H9 (cell line): ENCODE measurements around the gene TBC1D17. TPM values are rescaled to one million over a fixed set of nuclear protein-coding genes. Genes with fewer than 3 reads are reported as not detected.

Experiments used
- DNase-seq: peaks from one replicate; pipeline ENCODE4 v3.0.0-alpha.2; 2017
- H2AFZ ChIP-seq: one replicate; pipeline ENCODE4 v1.6.1; 2013; ENCODE audit warnings: mild to moderate bottlenecking, low read length, control low read depth, moderate library complexity
- H2AK5ac ChIP-seq: 2 replicates; pipeline ENCODE4 v1.6.1; 2013; ENCODE audit warnings: low read length, control low read depth, mixed read lengths; ENCODE audit not compliant: insufficient read length
- H2BK120ac ChIP-seq: one replicate; pipeline ENCODE4 v1.6.1; 2013; ENCODE audit warnings: low read depth, mild to moderate bottlenecking, low read length, control low read depth, inconsistent platforms; ENCODE audit not compliant: poor library complexity, severe bottlenecking
- H2BK12ac ChIP-seq: 2 replicates; pipeline ENCODE4 v1.6.1; 2013; ENCODE audit warnings: low read length, control low read depth, mixed read lengths, low read depth; ENCODE audit not compliant: insufficient read length
- H2BK15ac ChIP-seq: 2 replicates; pipeline ENCODE4 v1.6.1; 2013; ENCODE audit warnings: low read depth, low read length, control low read depth
- H2BK20ac ChIP-seq: one replicate; pipeline ENCODE4 v1.6.1; 2013; ENCODE audit warnings: low read depth, mild to moderate bottlenecking, low read length, control low read depth, inconsistent platforms; ENCODE audit not compliant: poor library complexity, severe bottlenecking
- H2BK5ac ChIP-seq: 2 replicates; pipeline ENCODE4 v1.6.1; 2013; ENCODE audit warnings: low read length, control low read depth, mixed read lengths; ENCODE audit not compliant: insufficient read length
- H3K14ac ChIP-seq: 2 replicates; pipeline ENCODE4 v1.6.1; 2013; ENCODE audit warnings: low read length, control low read depth; ENCODE audit not compliant: insufficient read depth
- H3K18ac ChIP-seq: 2 replicates; pipeline ENCODE4 v1.6.1; 2013; ENCODE audit warnings: low read depth, mild to moderate bottlenecking, mixed read lengths, low read length, control low read depth; ENCODE audit not compliant: insufficient read length
- H3K23ac ChIP-seq: 2 replicates; pipeline ENCODE4 v1.6.1; 2013; ENCODE audit warnings: low read length, control low read depth, mixed read lengths, low read depth; ENCODE audit not compliant: insufficient read length
- H3K23me2 ChIP-seq: 2 replicates; pipeline ENCODE4 v1.6.1; 2013; ENCODE audit warnings: low read depth, mild to moderate bottlenecking, mixed read lengths, low read length, control low read depth; ENCODE audit not compliant: insufficient read length, poor library complexity, severe bottlenecking
- H3K27ac ChIP-seq: 2 replicates; pipeline ENCODE4 v1.5.1; 2013; ENCODE audit warnings: low read length, control low read depth, mixed read lengths, low read depth; ENCODE audit not compliant: insufficient read length
- H3K27me3 ChIP-seq: 2 replicates; pipeline ENCODE4 v1.6.1; 2013; ENCODE audit warnings: low read length, control low read depth, inconsistent platforms; ENCODE audit not compliant: insufficient read depth
- H3K4ac ChIP-seq: 2 replicates; pipeline ENCODE4 v1.6.1; 2013; ENCODE audit warnings: low read depth, mild to moderate bottlenecking, control low read depth, inconsistent platforms, low read length, moderate library complexity
- H3K4me1 ChIP-seq: 2 replicates; pipeline ENCODE4 v1.6.1; 2013; ENCODE audit warnings: low read length, control low read depth, inconsistent platforms; ENCODE audit not compliant: insufficient read depth
- H3K4me2 ChIP-seq: 2 replicates; pipeline ENCODE4 v1.6.1; 2013; ENCODE audit warnings: low read length, control low read depth, mixed read lengths; ENCODE audit not compliant: insufficient read length, insufficient read depth
- H3K56ac ChIP-seq: 2 replicates; pipeline ENCODE4 v1.6.1; 2013; ENCODE audit warnings: low read depth, mild to moderate bottlenecking, mixed read lengths, low read length, control low read depth; ENCODE audit not compliant: insufficient read length
- H3K79me1 ChIP-seq: 2 replicates; pipeline ENCODE4 v1.6.1; 2013; ENCODE audit warnings: low read depth, mild to moderate bottlenecking, moderate library complexity, low read length, control low read depth, inconsistent platforms; ENCODE audit not compliant: insufficient read depth, poor library complexity, severe bottlenecking
- H3K79me2 ChIP-seq: 2 replicates; pipeline ENCODE4 v1.6.1; 2013; ENCODE audit warnings: low read length, control low read depth, inconsistent platforms; ENCODE audit not compliant: insufficient read depth
- H3K9ac ChIP-seq: 2 replicates; pipeline ENCODE4 v1.6.1; 2013; ENCODE audit warnings: low read length, control low read depth, mixed read lengths; ENCODE audit not compliant: insufficient read length; ENCODE audit errors: extremely low read depth
- H3K9me3 ChIP-seq: one replicate; pipeline ENCODE4 v1.6.1; 2013; ENCODE audit warnings: low read depth, low read length, inconsistent platforms; ENCODE audit not compliant: control insufficient read depth
- H3T11ph ChIP-seq: one replicate; pipeline ENCODE4 v1.6.1; 2013; ENCODE audit warnings: mild to moderate bottlenecking, low read length, control low read depth, inconsistent platforms
- H4K20me1 ChIP-seq: one replicate; pipeline ENCODE4 v1.6.1; 2013; ENCODE audit not compliant: control insufficient read depth, insufficient read length, insufficient read depth
- H4K5ac ChIP-seq: 2 replicates; pipeline ENCODE4 v1.6.1; 2013; ENCODE audit warnings: low read depth, mild to moderate bottlenecking, mixed read lengths, low read length, control low read depth; ENCODE audit not compliant: insufficient read length
- H4K8ac ChIP-seq: replicated peaks from 2 replicates; pipeline ENCODE4 v1.6.1; 2013; ENCODE audit warnings: low read length, control low read depth, mixed read lengths, low read depth; ENCODE audit not compliant: insufficient read length
- H4K91ac ChIP-seq: 2 replicates; pipeline ENCODE4 v1.6.1; 2013; ENCODE audit warnings: low read depth, mild to moderate bottlenecking, moderate library complexity, mixed read lengths, low read length, control low read depth; ENCODE audit not compliant: insufficient read length
- H3K27ac Mint-ChIP-seq, 3 experiments: 2 replicates in 2 of 3; 3 replicates in 1 of 3; pipeline ENCODE4 v1.8.0; 2020 to 2021; ENCODE audit warnings: mixed read lengths in 3 of 3, mild to moderate bottlenecking in 1 of 3, moderate library complexity in 1 of 3
- H3K27me3 Mint-ChIP-seq: 2 replicates; pipeline ENCODE4 v1.8.0; 2021; ENCODE audit warnings: low read depth, mild to moderate bottlenecking, moderate library complexity, mixed read lengths
- H3K36me3 Mint-ChIP-seq, 3 experiments: 2 replicates in 2 of 3; 3 replicates in 1 of 3; pipeline ENCODE4 v1.8.0; 2020 to 2021; ENCODE audit warnings: low read depth in 3 of 3, mixed read lengths in 3 of 3; ENCODE audit not compliant: insufficient read depth in 1 of 3
- H3K4me1 Mint-ChIP-seq, 2 experiments: 2 replicates each; pipeline ENCODE4 v1.8.0; 2020; ENCODE audit warnings: mixed read lengths in 2 of 2
- H3K4me3 Mint-ChIP-seq, 2 experiments: 2 replicates in 1 of 2; 3 replicates in 1 of 2; pipeline ENCODE4 v1.8.0; 2020 to 2021; ENCODE audit warnings: mild to moderate bottlenecking in 2 of 2, mixed read lengths in 2 of 2, moderate library complexity in 1 of 2
- H3K9me3 Mint-ChIP-seq, 2 experiments: 2 replicates in 1 of 2; 3 replicates in 1 of 2; pipeline ENCODE4 v1.8.0; 2020; ENCODE audit warnings: mild to moderate bottlenecking in 2 of 2, mixed read lengths in 2 of 2, moderate library complexity in 1 of 2
- WGBS: extraction: QIAGEN DNeasy Blood & Tissue Kit; methylation state at CpG from one replicate; pipeline ENCODE4 v1.1.7; 2013; ENCODE audit warnings: missing lambda C conversion rate, low lambda C conversion rate, mixed read lengths; ENCODE audit not compliant: insufficient read length; ENCODE audit errors: extremely low coverage; 5-methylcytosine and 5-hydroxymethylcytosine counted together
- total RNA-seq: library from RNA; stranded (reverse); gene quantifications from 2 replicates; pipeline ENCODE4 v1.2.1, GENCODE V29; 2021
- TF ChIP-seq, protein P1 (sequence below): fragments of 200-600 bp; sonication (generic); conservative IDR thresholded peaks from 3 replicates; pipeline ENCODE4 v1.8.0; 2021; ENCODE audit warnings: antibody characterized with exemption, mild to moderate bottlenecking

TBC1D17 gene
- total RNA-seq, 1 experiment from 2014 or later: 33.6 TPM

DNA sequence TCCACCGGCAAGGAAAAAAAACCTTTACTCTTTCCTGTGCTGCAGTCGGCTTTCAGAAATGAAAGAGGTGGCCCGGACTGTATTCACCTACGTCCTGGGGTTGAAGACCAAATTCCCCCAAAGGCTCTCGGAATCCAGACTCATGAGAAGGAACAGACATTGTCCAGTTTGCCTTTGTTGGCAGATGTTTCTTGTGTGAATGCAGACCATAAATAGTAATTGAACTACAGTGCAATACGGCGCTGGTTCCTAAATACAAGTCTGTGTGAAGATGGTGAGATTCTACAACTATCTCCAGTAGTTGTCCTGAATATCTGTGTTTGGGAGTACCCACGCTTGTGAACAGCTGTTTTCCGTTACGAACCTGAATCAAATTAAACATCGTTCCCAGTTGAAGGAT, 37.8 kb upstream of the TBC1D17 start:
- H3K36me3 Mint-ChIP-seq: peaks cover 11 to 50% (median 48%) of the 10 kb centered on the region in 3 experiments
- Histone ChIP-seq H3K9ac (no peak overlapping the region), H3K4ac (no peak overlapping the region), H3T11ph (no peak overlapping the region), H3K27me3 (no peaks in the 10 kb centered on the region), H4K91ac (no peak overlapping the region), H3K79me2 (no peaks in the 10 kb centered on the region), H2AFZ (no peak overlapping the region), H3K79me1 (no peaks in the 10 kb centered on the region), H2AK5ac (no peak overlapping the region), H2BK15ac (no peak overlapping the region), H3K27ac (no peak overlapping the region), H4K5ac (no peak overlapping the region), H3K9me3 (no peaks in the 10 kb centered on the region), H2BK5ac (no peak overlapping the region), H3K56ac (no peak overlapping the region), H3K23me2 (no peaks in the 10 kb centered on the region), H2BK20ac (no peak overlapping the region), H3K4me2 (no peak overlapping the region), H3K18ac (no peak overlapping the region), H3K14ac (no peak overlapping the region), H4K20me1 (no peaks in the 10 kb centered on the region), H3K4me1 (no peaks in the 10 kb centered on the region), H3K23ac (no peak overlapping the region), H2BK120ac (no peak overlapping the region), H2BK12ac (no peak overlapping the region), H4K8ac (no peak overlapping the region)
- no peak overlapping the region for H3K4me3 Mint-ChIP-seq
- WGBS: no CpG with 5 or more reads among the region's 11 CpGs
- no peaks in the 10 kb centered on the region for H3K9me3 Mint-ChIP-seq
- H3K27ac Mint-ChIP-seq: no peak overlapping the region
- H3K4me1 Mint-ChIP-seq: peaks cover 0 to 5% of the 10 kb centered on the region in 2 experiments; a peak in 2 of 4 replicates
- TF ChIP-seq, protein P1, sequence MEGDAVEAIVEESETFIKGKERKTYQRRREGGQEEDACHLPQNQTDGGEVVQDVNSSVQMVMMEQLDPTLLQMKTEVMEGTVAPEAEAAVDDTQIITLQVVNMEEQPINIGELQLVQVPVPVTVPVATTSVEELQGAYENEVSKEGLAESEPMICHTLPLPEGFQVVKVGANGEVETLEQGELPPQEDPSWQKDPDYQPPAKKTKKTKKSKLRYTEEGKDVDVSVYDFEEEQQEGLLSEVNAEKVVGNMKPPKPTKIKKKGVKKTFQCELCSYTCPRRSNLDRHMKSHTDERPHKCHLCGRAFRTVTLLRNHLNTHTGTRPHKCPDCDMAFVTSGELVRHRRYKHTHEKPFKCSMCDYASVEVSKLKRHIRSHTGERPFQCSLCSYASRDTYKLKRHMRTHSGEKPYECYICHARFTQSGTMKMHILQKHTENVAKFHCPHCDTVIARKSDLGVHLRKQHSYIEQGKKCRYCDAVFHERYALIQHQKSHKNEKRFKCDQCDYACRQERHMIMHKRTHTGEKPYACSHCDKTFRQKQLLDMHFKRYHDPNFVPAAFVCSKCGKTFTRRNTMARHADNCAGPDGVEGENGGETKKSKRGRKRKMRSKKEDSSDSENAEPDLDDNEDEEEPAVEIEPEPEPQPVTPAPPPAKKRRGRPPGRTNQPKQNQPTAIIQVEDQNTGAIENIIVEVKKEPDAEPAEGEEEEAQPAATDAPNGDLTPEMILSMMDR: no peak
- peaks cover 1% of the 10 kb centered on the region; the same call in 1 of the 2 replicates for H3K27me3 Mint-ChIP-seq
- no peak for DNase-seq
